IPS-18c (cell line): ENCODE data around the gene SORBS1.
A peak's percentile ranks its signal among the peaks of the same experiment; 100 is the strongest.

ENCODE experiments used
- H3K4me3 ChIP-seq: 2 replicates; pipeline ENCODE4 v1.7.0; 2013; ENCODE audit warnings: low read depth, mild to moderate bottlenecking, low read length, moderate library complexity; ENCODE audit not compliant: insufficient read depth
- H3K9me3 ChIP-seq: one replicate; pipeline ENCODE4 v1.6.1; 2013; ENCODE audit warnings: mild to moderate bottlenecking, low read length, moderate library complexity; ENCODE audit not compliant: control insufficient read depth, insufficient read depth

SORBS1 gene

DNA sequence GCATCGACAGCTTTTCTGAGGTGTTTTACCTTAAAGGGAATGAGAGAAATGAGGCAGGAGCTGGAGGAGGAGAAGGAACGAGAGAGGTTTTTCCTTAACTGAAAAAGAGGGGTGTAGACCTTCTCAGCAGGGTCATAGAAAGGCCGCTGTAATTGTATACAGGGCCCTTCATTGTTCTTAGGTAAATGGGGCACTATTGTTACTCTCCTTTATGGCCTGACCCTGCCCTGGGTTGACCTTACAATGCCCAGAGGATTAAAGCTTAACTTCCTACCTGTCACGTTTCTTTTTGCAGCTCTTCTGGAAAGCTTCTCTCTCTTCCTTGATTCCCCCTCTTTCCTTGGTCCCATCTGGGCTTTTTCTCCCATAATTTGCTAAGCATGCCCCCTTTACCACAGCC is 256.7 kb downstream of the SORBS1 start:
- no peaks in the 10 kb centered on the region for H3K9me3 ChIP-seq
- no peak overlapping the region for H3K4me3 ChIP-seq

GRCh38 chr10:95303950-95304349 is 257.2 kb downstream of the SORBS1 start:
- H3K9me3 ChIP-seq: no peaks in the 10 kb centered on the region
- H3K4me3 ChIP-seq: no peak overlapping the region

DNA sequence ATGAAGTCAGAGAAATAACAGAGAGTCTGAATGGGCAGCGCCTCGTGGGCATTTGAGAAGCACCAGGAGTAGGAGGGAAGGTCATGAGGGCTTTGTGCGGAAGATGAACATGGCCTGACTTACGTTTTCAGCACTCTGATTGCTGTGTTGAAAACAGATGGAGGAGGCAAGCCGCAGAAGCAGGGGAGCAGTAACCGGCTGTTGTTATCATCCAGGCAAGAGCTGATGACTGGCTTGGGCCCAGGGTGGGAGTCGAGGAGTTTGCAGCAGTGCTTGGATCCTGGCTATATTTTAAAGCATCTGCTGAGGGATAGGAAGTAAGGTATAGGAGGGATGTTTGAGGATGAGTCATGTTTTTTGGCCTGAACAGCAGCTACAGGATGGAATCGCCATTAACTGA is 257.6 kb downstream of the SORBS1 start:
- no peak overlapping the region for H3K4me3 ChIP-seq
- H3K9me3 ChIP-seq: no peaks in the 10 kb centered on the region

GRCh38 chr10:95300022-95300539 is 261.1 kb downstream of the SORBS1 start:
- no peaks in the 10 kb centered on the region for H3K9me3 ChIP-seq
- H3K4me3 ChIP-seq: no peak overlapping the region

GRCh38 chr10:95297402-95297801 is 263.8 kb downstream of the SORBS1 start:
- Histone ChIP-seq H3K4me3 (no peak overlapping the region), H3K9me3 (no peaks in the 10 kb centered on the region)

- H3K4me3 ChIP-seq: no peak overlapping the region
- H3K9me3 ChIP-seq: no peaks in the 10 kb centered on the region
Observed at GRCh38 chr10:95296764-95297163, 264.4 kb downstream of the SORBS1 start.

DNA sequence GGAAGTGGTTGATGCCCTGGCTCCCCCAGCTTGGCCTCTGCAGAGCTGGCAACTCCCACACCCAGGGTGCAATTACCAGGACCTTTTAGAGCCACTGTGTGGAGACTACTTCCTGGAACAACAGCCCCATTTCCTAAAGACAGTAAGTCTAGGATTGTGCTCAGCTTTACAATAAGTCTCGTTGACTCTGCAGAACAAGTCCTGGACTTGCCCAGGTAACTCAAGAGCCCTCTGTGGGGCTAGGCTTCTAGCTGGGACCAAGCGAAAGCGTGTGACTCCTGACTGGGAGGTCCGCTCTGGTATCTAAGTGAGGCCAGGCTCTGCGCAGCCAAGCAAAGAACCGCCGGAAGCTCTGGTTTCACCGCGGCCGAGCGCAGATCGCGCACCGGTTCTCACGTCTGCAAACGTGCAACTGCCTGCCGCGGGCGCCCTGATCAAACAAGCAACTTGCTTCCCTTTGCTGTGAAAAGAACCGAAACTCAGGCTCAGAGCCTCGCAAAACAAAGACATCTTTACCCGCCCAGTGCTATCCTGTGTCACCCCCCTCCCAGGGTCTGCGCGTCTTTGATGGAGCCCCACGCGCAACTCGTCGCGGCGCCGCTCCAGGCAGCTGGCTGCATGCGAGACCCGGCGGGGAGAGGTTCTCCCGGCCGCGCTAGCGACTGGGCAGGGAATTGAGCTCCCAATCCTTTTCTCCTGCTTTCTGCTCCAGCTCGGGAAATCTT is 266.0 kb downstream of the SORBS1 start:
- Histone ChIP-seq H3K9me3 (no peaks in the 10 kb centered on the region), H3K4me3 (no peak overlapping the region; the same call in 1 of the 2 replicates)

- no peak overlapping the region for H3K4me3 ChIP-seq
- no peaks in the 10 kb centered on the region for H3K9me3 ChIP-seq
Observed at GRCh38 chr10:95293631-95294030, 267.5 kb downstream of the SORBS1 start.

GRCh38 chr10:95291365-95292039 is 269.7 kb downstream of the SORBS1 start:
- H3K9me3 ChIP-seq: no peaks in the 10 kb centered on the region
- peak overlapping the region; percentile 36 for H3K4me3 ChIP-seq

GRCh38 chr10:95290461-95291364 is 270.5 kb downstream of the SORBS1 start, which contains the start of gene PDLIM1:
TSS of gene PDLIM1 (minus strand) at chr10:95291003. CDS start at chr10:95290915, 88 bp downstream.
- Histone ChIP-seq H3K9me3 (no peaks in the 10 kb centered on the region), H3K4me3 (peak within 1 kb of the TSS; percentile 90)

DNA sequence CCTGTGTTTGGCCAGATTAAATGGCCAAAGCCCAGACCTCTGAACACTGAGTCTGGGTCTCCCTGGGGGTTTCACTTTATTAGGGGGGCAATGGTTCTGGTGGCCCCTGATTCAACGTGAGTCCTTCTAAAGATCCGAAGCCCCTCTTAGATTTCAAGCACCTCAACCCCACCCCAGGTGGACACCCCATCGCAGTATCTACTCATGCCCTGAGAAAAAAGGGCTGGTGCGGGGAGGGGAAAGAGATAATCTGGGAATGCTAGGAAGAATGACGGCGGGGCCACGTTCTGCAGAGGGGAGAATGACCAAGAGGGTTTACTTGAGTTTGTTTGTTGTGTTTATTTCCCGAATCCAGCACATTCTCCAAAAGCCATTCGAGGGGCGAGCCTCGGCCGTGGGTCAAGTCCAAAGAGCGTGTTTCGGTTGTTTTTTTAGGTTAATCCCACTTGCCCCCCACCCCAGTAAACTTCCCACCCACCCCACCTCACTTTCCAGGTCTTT is 271.2 kb downstream of the SORBS1 start:
- no peaks in the 10 kb centered on the region for H3K9me3 ChIP-seq

GRCh38 chr10:95289003-95289920 is 271.9 kb downstream of the SORBS1 start:
- Histone ChIP-seq H3K9me3 (no peaks in the 10 kb centered on the region), H3K4me3 (peak overlapping the region; percentile 90)

More for the DNA sequence above, 271.2 kb downstream of the SORBS1 start:
- peak overlapping the region; percentile 90 for H3K4me3 ChIP-seq

- Histone ChIP-seq H3K9me3 (no peaks in the 10 kb centered on the region), H3K4me3 (no peak overlapping the region)
Observed at GRCh38 chr10:95288303-95288702, 272.9 kb downstream of the SORBS1 start.

- H3K9me3 ChIP-seq: no peaks in the 10 kb centered on the region
Observed at GRCh38 chr10:95287281-95287680, 273.9 kb downstream of the SORBS1 start.

GRCh38 chr10:95286707-95287106 is 274.5 kb downstream of the SORBS1 start:
- Histone ChIP-seq H3K4me3 (no peak overlapping the region), H3K9me3 (no peaks in the 10 kb centered on the region)

More at GRCh38 chr10:95287281-95287680, 273.9 kb downstream of the SORBS1 start:
- no peak overlapping the region for H3K4me3 ChIP-seq

DNA sequence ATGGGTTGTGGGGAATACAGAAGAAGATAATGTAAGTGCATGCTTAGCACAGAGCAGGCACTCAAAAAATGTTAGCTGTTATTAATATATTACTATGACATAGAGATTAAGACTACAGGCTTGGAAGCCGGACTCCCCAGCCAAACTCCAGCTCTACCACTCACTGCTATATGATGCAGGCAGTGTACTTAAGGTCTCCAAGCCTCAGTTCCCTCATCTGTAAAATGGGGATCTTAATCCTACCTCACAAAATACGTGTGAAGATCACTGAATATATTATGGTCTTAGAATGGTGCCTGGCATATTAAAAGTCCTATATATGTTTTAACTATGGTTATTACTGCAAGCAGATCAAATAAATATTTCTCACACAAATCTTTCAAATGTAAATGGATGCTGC is 275.6 kb downstream of the SORBS1 start:
- H3K4me3 ChIP-seq: no peak overlapping the region
- H3K9me3 ChIP-seq: no peaks in the 10 kb centered on the region
